ENCODE results near the gene TREML4.
"Not testable (repeated sequence)": the region's sequence is repeated elsewhere in the genome, so short reads cannot be mapped to it uniquely, and the experiment has no call there.

The TREML4 gene

GRCh38 chr6:41201764-41202173, 26.4 kb upstream of the TREML4 start:
- in situ Hi-C loops (cut with MboI; ENCODE audit: low sequenced_read_pairs), result no loop called here

- in situ Hi-C loops (cut with MboI; ENCODE audit: low sequenced_read_pairs), result no loop called here
Observed at GRCh38 chr6:41204156-41204555, 24.0 kb upstream of the TREML4 start.

GRCh38 chr6:41208439-41209106, 19.6 kb upstream of the TREML4 start:
- in situ Hi-C loops (cut with MboI; ENCODE audit: low sequenced_read_pairs), result no loop called here

- in situ Hi-C loops (cut with MboI; ENCODE audit: low sequenced_read_pairs), result no loop called here
Observed at GRCh38 chr6:41209547-41210320, 18.4 kb upstream of the TREML4 start.

- in situ Hi-C loops (cut with MboI; ENCODE audit: low sequenced_read_pairs), result no loop called here
Observed at GRCh38 chr6:41214559-41215238, 13.4 kb upstream of the TREML4 start.

GRCh38 chr6:41215777-41216176, 12.4 kb upstream of the TREML4 start:
- in situ Hi-C loops (cut with MboI; ENCODE audit: low sequenced_read_pairs), result no loop called here

GRCh38 chr6:41216616-41217015, 11.5 kb upstream of the TREML4 start:
- in situ Hi-C loops (cut with MboI; ENCODE audit: low sequenced_read_pairs), result no loop called here

- in situ Hi-C loops (cut with MboI; ENCODE audit: low sequenced_read_pairs), result loop anchor here (10.0 kb wide), 1 partner anchor 93 kb away; no protein-coding TSS in a partner anchor
Observed at GRCh38 chr6:41222045-41222444, 6.1 kb upstream of the TREML4 start.

- in situ Hi-C loops (cut with MboI; ENCODE audit: low sequenced_read_pairs), result loop anchor here (10.0 kb wide), 1 partner anchor 92 kb away; no protein-coding TSS in a partner anchor
Observed at GRCh38 chr6:41222513-41222912, 5.6 kb upstream of the TREML4 start.

GRCh38 chr6:41224800-41225199, 3.3 kb upstream of the TREML4 start:
- in situ Hi-C loops (cut with MboI; ENCODE audit: low sequenced_read_pairs), result loop anchor here (10.0 kb wide), 1 partner anchor 90 kb away; no protein-coding TSS in a partner anchor

- in situ Hi-C loops (cut with MboI; ENCODE audit: low sequenced_read_pairs), result loop anchor here (10.0 kb wide), 1 partner anchor 88 kb away; no protein-coding TSS in a partner anchor
Observed at GRCh38 chr6:41226752-41227151, 1.4 kb upstream of the TREML4 start.

- in situ Hi-C loops (cut with MboI; ENCODE audit: low sequenced_read_pairs), result loop anchor here (10.0 kb wide), 1 partner anchor 86 kb away; no protein-coding TSS in a partner anchor
Observed at GRCh38 chr6:41228616-41229015, 467 bp downstream of the TREML4 start.

- in situ Hi-C loops (cut with MboI; ENCODE audit: low sequenced_read_pairs), result loop anchor here (10.0 kb wide), 1 partner anchor 85 kb away; no protein-coding TSS in a partner anchor
Observed at GRCh38 chr6:41229721-41230120, 1.6 kb downstream of the TREML4 start.

GRCh38 chr6:41231246-41231645, 3.1 kb downstream of the TREML4 start:
- in situ Hi-C loops (cut with MboI; ENCODE audit: low sequenced_read_pairs), result no loop called here

- in situ Hi-C loops (cut with MboI; ENCODE audit: low sequenced_read_pairs), result no loop called here
Observed at GRCh38 chr6:41232667-41233066, 4.5 kb downstream of the TREML4 start.

- in situ Hi-C loops (cut with MboI; ENCODE audit: low sequenced_read_pairs), result no loop called here
Observed at GRCh38 chr6:41236276-41236675, 8.1 kb downstream of the TREML4 start.

GRCh38 chr6:41237128-41237527, 9.0 kb downstream of the TREML4 start:
- in situ Hi-C loops (cut with MboI; ENCODE audit: low sequenced_read_pairs), result no loop called here

- in situ Hi-C loops (cut with MboI; ENCODE audit: low sequenced_read_pairs), result no loop called here
Observed at GRCh38 chr6:41239467-41240159, 11.5 kb downstream of the TREML4 start.

- in situ Hi-C loops (cut with MboI; ENCODE audit: low sequenced_read_pairs), result not testable (repeated sequence)
Observed at GRCh38 chr6:41246529-41246928, 18.4 kb downstream of the TREML4 start.

GRCh38 chr6:41247288-41247865, 19.2 kb downstream of the TREML4 start:
- in situ Hi-C loops (cut with MboI; ENCODE audit: low sequenced_read_pairs), result no loop called here

Data from HL-60/S4 (cell line).